Right lobe of liver (tissue), 6 donors: ENCODE data around the gene C4orf51. TPM values are rescaled to one million over a fixed set of nuclear protein-coding genes. Genes with fewer than 3 reads are reported as not detected.

Experiments
- ATAC-seq, 4 donors: fragments of 200-7000 bp; cut with Tn5 transposase; one replicate each; pipeline ENCODE4 v1.9.1; 2020; ENCODE audit warnings: mild to moderate bottlenecking in 4 of 4, moderate library complexity in 4 of 4
- DNase-seq, 3 donors: peaks; one replicate each; pipeline ENCODE4 v3.0.0-alpha.2; 2020
- H3K27ac ChIP-seq, 3 donors: fragments of 200-600 bp; one replicate each; pipeline ENCODE4 v1.8.0; 2022
- H3K27me3 ChIP-seq, 2 donors: fragments of 200-600 bp; one replicate each; pipeline ENCODE4 v1.8.0; 2022
- H3K36me3 ChIP-seq, 4 donors: fragments of 200-600 bp; sonication (generic) in 1 of 4; one replicate each; pipeline versions ENCODE4 v1.5.1 to v1.8.0; 2017 to 2022; ENCODE audit warnings: control low read depth in 1 of 4
- H3K4me1 ChIP-seq, 4 donors: fragments of 200-600 bp; sonication (generic) in 1 of 4; one replicate each; pipeline versions ENCODE4 v1.5.1 to v1.8.0; 2017 to 2022; ENCODE audit warnings: control low read depth in 1 of 4
- H3K4me3 ChIP-seq, 3 donors: fragments of 200-600 bp; one replicate each; pipeline ENCODE4 v1.8.0; 2022
- H3K9me3 ChIP-seq, 4 donors: fragments of 200-600 bp; sonication (generic) in 1 of 4; one replicate each; pipeline versions ENCODE4 v1.5.1 to v1.8.0; 2017 to 2022; ENCODE audit warnings: control low read depth in 1 of 4
- CTCF ChIP-seq, 4 donors: fragments of 200-600 bp in 3 of 4; fragments of 450-650 bp in 1 of 4; IDR thresholded peaks; one replicate each; pipeline versions ENCODE4 v1.5.1 to v1.8.0; 2016 to 2022; ENCODE audit warnings: antibody characterized with exemption in 4 of 4, mild to moderate bottlenecking in 2 of 4
- POLR2A ChIP-seq: fragments of 450-650 bp; IDR thresholded peaks from one replicate; pipeline ENCODE4 v1.6.1; 2017; ENCODE audit warnings: antibody characterized with exemption, mild to moderate bottlenecking
- WGBS: methylation state at CpG from one replicate; pipeline ENCODE4 v1.1.6; 2018; ENCODE audit warnings: low coverage, low lambda C conversion rate; ENCODE audit not compliant: insufficient coverage; ENCODE audit errors: missing lambda C conversion rate; 5-methylcytosine and 5-hydroxymethylcytosine counted together
- intact Hi-C, 2 donors: fragments of 100-400 bp; cut with DNase I; formaldehyde crosslinking; loops; one replicate each; pipeline versions ENCODE4 v1.11.2 to v1.14.1; 2022
- total RNA-seq, 6 experiments: library from RNA; depleted of rRNA in 2 of 6; stranded (reverse); fragments of >200 nt in 2 of 6; fragmentation: NEBNext Ultra II Directional in 3 of 6; extraction: Animal tissue kit (Norgen Biotek cat#: 25700) in 3 of 6; gene quantifications; one replicate each; pipeline versions ENCODE4 v1.1.0 to v1.2.4, GENCODE V29; 2016 to 2023
- donor health status: DM: no; HTN: yes; CAD: no.
- donor health status: DM: no; HTN: no; CAD: no.
- donor health status: DM: no; HTN: no; CAD: no.
- donor health status: DM: no; HTN: yes; CAD: no.
- donor health status: DM: no; HTN: yes; CAD: no.

The C4orf51 gene
- total RNA-seq, 6 experiments from 2014 or later = not detected

DNA sequence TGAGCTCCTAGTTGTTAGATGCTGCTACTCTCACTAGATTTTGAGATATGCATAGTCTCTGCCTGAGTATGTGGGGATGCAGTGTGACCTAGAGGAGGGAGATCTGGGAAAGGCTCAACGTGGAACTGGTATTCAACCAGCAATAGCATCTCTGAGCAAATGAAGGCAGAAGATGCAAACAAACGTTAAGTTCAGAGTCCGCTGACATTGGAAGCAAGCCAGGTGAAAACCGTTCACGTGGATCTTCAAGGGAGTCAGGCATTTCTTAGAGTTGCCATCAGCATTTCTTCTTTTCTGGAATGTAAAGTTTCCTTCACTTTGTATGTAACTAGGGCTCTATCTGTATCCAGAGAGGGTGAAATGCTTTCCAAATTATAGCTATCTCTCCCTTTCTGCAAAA is 59.9 kb downstream of the C4orf51 start:
- TF ChIP-seq CTCF (IDR thresholded peaks at IDR 0.05) (no peak), POLR2A (no peak)
- intact Hi-C loops = no loop called here
- ATAC-seq = no peak
- Histone ChIP-seq H3K27me3 (no peaks in the 10 kb centered on the region), H3K27ac (no peak overlapping the region), H3K36me3 (no peaks in the 10 kb centered on the region), H3K4me3 (no peak overlapping the region), H3K9me3 (no peaks in the 10 kb centered on the region), H3K4me1 (peaks cover 0 to 16% (median 13%) of the 10 kb centered on the region in 4 donors)
- DNase-seq = no peak
- 25% methylated on average over 5 of the region's 5 CpGs for WGBS

DNA sequence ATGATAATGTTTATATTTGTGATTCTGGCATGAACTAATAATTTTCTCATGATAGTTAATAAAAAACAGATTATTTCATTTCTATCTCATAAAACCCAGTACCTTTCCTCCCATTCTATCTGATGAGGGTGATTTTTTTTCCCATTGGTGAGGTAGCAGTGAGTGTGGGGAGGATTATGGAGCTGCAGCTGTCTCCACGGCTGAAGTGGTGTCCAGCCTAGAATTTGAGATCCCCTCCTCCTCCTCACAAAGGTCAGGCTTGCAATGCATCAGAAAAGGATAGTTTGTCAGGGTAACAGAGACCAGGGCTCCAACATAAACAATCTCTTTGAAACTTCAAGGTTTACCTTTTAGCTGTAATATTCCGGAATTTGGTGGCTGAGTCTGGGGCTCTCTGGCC is 60.9 kb downstream of the C4orf51 start:
- TF ChIP-seq CTCF (IDR thresholded peaks at IDR 0.05) (no peak), POLR2A (no peak)
- no peaks in the 10 kb centered on the region for H3K36me3 ChIP-seq
- H3K4me1 ChIP-seq = peaks cover 0 to 15% (median 11%) of the 10 kb centered on the region in 4 donors
- H3K27ac ChIP-seq = no peak overlapping the region
- no peaks in the 10 kb centered on the region for H3K27me3 ChIP-seq
- H3K9me3 ChIP-seq = no peaks in the 10 kb centered on the region
- DNase-seq (no peak), ATAC-seq (no peak)
- intact Hi-C loops = no loop called here
- no peak overlapping the region for H3K4me3 ChIP-seq
- 61% methylated on average over 2 of the region's 2 CpGs for WGBS

DNA sequence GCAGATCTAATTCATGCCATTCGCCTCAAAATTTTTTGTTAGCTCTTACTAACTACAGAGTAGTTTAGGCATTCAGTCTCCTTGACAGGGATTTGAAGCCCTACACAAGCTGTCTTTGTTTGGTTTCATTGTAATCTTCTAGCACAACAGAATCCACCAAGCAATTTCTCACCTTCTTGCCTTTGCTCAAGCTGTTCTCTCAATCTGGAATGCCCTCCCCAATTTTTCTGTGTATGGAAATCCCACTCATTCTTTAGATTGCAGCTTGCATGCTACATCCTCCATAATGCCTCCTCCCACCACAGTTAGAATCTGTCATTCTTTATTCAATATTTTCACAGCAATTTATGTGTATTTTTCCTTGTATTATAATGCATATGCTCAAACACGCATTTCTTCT is 63.7 kb downstream of the C4orf51 start:
- no peaks in the 10 kb centered on the region for H3K27me3 ChIP-seq
- DNase-seq = no peak
- H3K4me3 ChIP-seq = no peak overlapping the region
- intact Hi-C loops = no loop called here
- ATAC-seq = no peak
- H3K9me3 ChIP-seq = no peaks in the 10 kb centered on the region
- H3K4me1 ChIP-seq = peaks cover 0 to 3% (median 0%) of the 10 kb centered on the region in 4 donors
- 68% methylated on average over 2 of the region's 2 CpGs for WGBS
- TF ChIP-seq POLR2A (no peak), CTCF (IDR thresholded peaks at IDR 0.05) (no peak)
- H3K27ac ChIP-seq = no peak overlapping the region
- no peaks in the 10 kb centered on the region for H3K36me3 ChIP-seq

DNA sequence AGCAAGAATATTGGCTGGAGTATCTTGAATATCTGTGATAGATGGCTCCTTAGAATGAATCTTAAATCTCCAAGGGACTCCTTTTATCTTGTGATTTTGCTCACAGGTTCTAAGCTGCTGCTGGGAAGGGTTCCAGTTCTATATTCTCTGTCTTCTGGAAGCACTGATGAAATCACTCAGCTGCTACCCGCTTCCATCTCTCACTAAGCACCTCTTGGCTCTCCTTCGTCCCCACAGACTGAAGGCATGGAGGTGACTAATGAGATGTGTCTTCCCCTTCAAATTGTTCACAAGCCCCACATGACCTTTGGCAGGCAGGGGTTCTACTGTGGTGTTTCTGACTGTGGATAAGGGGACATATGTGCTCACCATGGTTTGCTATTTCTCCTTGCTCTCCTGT is 75.9 kb downstream of the C4orf51 start:
- H3K27me3 ChIP-seq = no peaks in the 10 kb centered on the region
- no peaks in the 10 kb centered on the region for H3K36me3 ChIP-seq
- no peaks in the 10 kb centered on the region for H3K4me1 ChIP-seq
- H3K9me3 ChIP-seq = no peaks in the 10 kb centered on the region
- intact Hi-C loops = no loop called here
- DNase-seq (no peak), ATAC-seq (no peak)
- H3K27ac ChIP-seq = no peak overlapping the region
- H3K4me3 ChIP-seq = no peak overlapping the region
- TF ChIP-seq POLR2A (no peak), CTCF (IDR thresholded peaks at IDR 0.05) (no peak)
- 96% methylated on average over 2 of the region's 2 CpGs for WGBS

DNA sequence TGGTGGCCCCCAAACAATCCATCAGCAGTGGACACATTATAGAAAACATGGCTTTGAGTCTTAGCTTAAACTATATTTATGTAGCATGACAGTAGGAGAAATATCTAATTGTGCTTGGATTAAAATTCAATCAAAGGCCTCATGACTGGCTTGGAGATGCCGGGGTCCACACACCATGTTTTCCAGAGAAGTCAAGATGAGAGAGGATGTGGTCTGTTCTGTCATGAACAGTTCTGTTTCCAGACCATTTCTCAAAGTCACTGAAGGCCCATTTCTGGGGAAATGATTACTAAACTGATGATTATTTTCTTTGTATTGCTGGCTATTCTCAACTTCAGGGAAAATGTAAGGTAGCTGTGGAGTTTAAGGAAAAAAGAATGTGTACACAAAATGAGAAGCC is 76.3 kb downstream of the C4orf51 start:
- no peaks in the 10 kb centered on the region for H3K9me3 ChIP-seq
- DNase-seq = no peak
- no peak overlapping the region for H3K27ac ChIP-seq
- no peak for ATAC-seq
- WGBS = 80% methylated on average over 1 of the region's 1 CpG
- no peak overlapping the region for H3K4me3 ChIP-seq
- intact Hi-C loops = no loop called here
- no peaks in the 10 kb centered on the region for H3K27me3 ChIP-seq
- TF ChIP-seq POLR2A (no peak), CTCF (IDR thresholded peaks at IDR 0.05) (no peak)
- no peaks in the 10 kb centered on the region for H3K4me1 ChIP-seq
- H3K36me3 ChIP-seq = no peaks in the 10 kb centered on the region
